H1 (cell line): ENCODE data around the gene ACKR2. TPM values are rescaled to one million over a fixed set of nuclear protein-coding genes. Genes with fewer than 3 reads are reported as not detected.

ENCODE experiments used
- CTCF ChIA-PET: fragments of 300-600 bp; sonication (Branson Sonifier 250); formaldehyde crosslinking; loops from one replicate; lab custom pipeline; 2021; ENCODE audit not compliant: partially characterized antibody; lab: Charles Lee
- POLR2A ChIA-PET: fragments of 300-600 bp; sonication (Branson Sonifier 250); formaldehyde crosslinking; loops from one replicate; lab custom pipeline; 2021; ENCODE audit warnings: inconsistent platforms; ENCODE audit not compliant: partially characterized antibody; lab: Charles Lee
- DNase-seq, 2 experiments: peaks; one replicate each; pipeline versions ENCODE4 v3.0.0 to v3.0.0-alpha.2; 2010 to 2022; ENCODE audit warnings: low spot score in 2 of 2, low read depth in 1 of 2, mixed read lengths in 1 of 2
- FAIRE-seq: peaks from 2 replicates; lab custom pipeline; 2011; peaks lifted over from hg19 to GRCh38; lab: Jason Lieb, UNC
- H2AFZ ChIP-seq: 2 replicates; pipeline ENCODE4 v1.8.1; 2012; ENCODE audit warnings: low read length, inconsistent platforms
- H2AK5ac ChIP-seq: 2 replicates; pipeline ENCODE4 v1.6.1; 2013; ENCODE audit warnings: low read depth, low read length
- H2BK120ac ChIP-seq: replicated peaks from 2 replicates; pipeline ENCODE3; 2013; ENCODE audit warnings: low read depth, low read length, inconsistent platforms
- H2BK12ac ChIP-seq: 2 replicates; pipeline ENCODE4 v1.6.1; 2013; ENCODE audit warnings: low read depth, low read length
- H2BK15ac ChIP-seq: 2 replicates; pipeline ENCODE4 v1.6.1; 2013; ENCODE audit warnings: low read length
- H2BK20ac ChIP-seq: 2 replicates; pipeline ENCODE4 v1.6.1; 2013; ENCODE audit warnings: low read length
- H2BK5ac ChIP-seq: 2 replicates; pipeline ENCODE4 v1.6.1; 2013; ENCODE audit warnings: low read depth, low read length
- H3K14ac ChIP-seq: 2 replicates; pipeline ENCODE4 v1.6.1; 2013; ENCODE audit warnings: inconsistent platforms; ENCODE audit not compliant: insufficient read length
- H3K18ac ChIP-seq: 2 replicates; pipeline ENCODE4 v1.6.1; 2013; ENCODE audit warnings: low read length; ENCODE audit errors: extremely low read depth
- H3K23ac ChIP-seq: 2 replicates; pipeline ENCODE4 v1.6.1; 2013; ENCODE audit warnings: inconsistent platforms; ENCODE audit not compliant: insufficient read length
- H3K23me2 ChIP-seq: 2 replicates; pipeline ENCODE4 v1.6.1; 2013; ENCODE audit warnings: low read depth, low read length
- H3K27ac ChIP-seq: 2 replicates; pipeline ENCODE4 v1.6.1; 2011; ENCODE audit warnings: low read depth, low read length, inconsistent platforms
- H3K27me3 ChIP-seq, 4 experiments: replicated peaks in 1 of 4; 1 replicate in 1 of 4; 2 replicates in 3 of 4; pipeline versions ENCODE4 v1.6.1 to v1.8.1; 2011 to 2013; ENCODE audit warnings: low read length in 3 of 4, mild to moderate bottlenecking in 3 of 4, inconsistent platforms in 2 of 4, mixed read lengths in 2 of 4, moderate library complexity in 1 of 4; ENCODE audit not compliant: control insufficient read depth in 3 of 4, insufficient read depth in 3 of 4; ENCODE audit errors: extremely low read depth in 1 of 4
- H3K36me3 ChIP-seq, 4 experiments: 2 replicates each; pipeline versions ENCODE4 v1.6.1 to v1.8.1; 2011 to 2013; ENCODE audit warnings: mild to moderate bottlenecking in 4 of 4, low read length in 3 of 4, moderate library complexity in 2 of 4, control low read depth in 1 of 4, inconsistent platforms in 1 of 4; ENCODE audit not compliant: insufficient read depth in 4 of 4, control insufficient read depth in 2 of 4
- H3K4ac ChIP-seq: replicated peaks from 2 replicates; pipeline ENCODE3; 2013; ENCODE audit warnings: low read length, low read depth, mixed read lengths, inconsistent platforms; ENCODE audit not compliant: insufficient read length
- H3K4me1 ChIP-seq, 4 experiments: replicated peaks in 1 of 4; 1 replicate in 1 of 4; 2 replicates in 3 of 4; pipeline versions ENCODE4 v1.6.1 to v1.8.1; 2011 to 2013; ENCODE audit warnings: low read length in 3 of 4, inconsistent platforms in 2 of 4, mixed read lengths in 1 of 4; ENCODE audit not compliant: insufficient read depth in 4 of 4, control insufficient read depth in 3 of 4
- H3K4me2 ChIP-seq, 2 experiments: 2 replicates each; pipeline versions ENCODE4 v1.6.1 to v1.8.1; 2011 to 2013; ENCODE audit warnings: low read depth in 2 of 2, low read length in 2 of 2, control low read depth in 1 of 2, inconsistent platforms in 1 of 2, mild to moderate bottlenecking in 1 of 2; ENCODE audit not compliant: insufficient read depth in 1 of 2
- H3K4me3 ChIP-seq, 4 experiments: fragments of 200-600, 300-600 bp in 1 of 4; sonication (generic), shearing (Covaris generic), sonication (Bioruptor Twin) in 1 of 4; 2 replicates each; pipeline versions ENCODE4 v1.5.1 to v1.8.1; 2011 to 2016; ENCODE audit warnings: low read length in 4 of 4, low read depth in 3 of 4, control low read depth in 2 of 4, inconsistent platforms in 2 of 4, mild to moderate bottlenecking in 2 of 4, mixed read lengths in 1 of 4, moderate library complexity in 1 of 4; ENCODE audit not compliant: insufficient read depth in 2 of 4; ENCODE audit errors: extremely low read depth in 1 of 4
- H3K56ac ChIP-seq: replicated peaks from 2 replicates; pipeline ENCODE3; 2013; ENCODE audit warnings: low read depth, mild to moderate bottlenecking, mixed read lengths, low read length, inconsistent platforms; ENCODE audit not compliant: insufficient read length
- H3K79me1 ChIP-seq: 2 replicates; pipeline ENCODE4 v1.6.1; 2013; ENCODE audit warnings: low read depth, low read length, control low read depth
- H3K79me2 ChIP-seq, 2 experiments: 2 replicates each; pipeline versions ENCODE4 v1.6.1 to v1.8.1; 2012 to 2013; ENCODE audit warnings: low read length in 2 of 2, mild to moderate bottlenecking in 2 of 2, inconsistent platforms in 1 of 2; ENCODE audit not compliant: insufficient read depth in 2 of 2, control insufficient read depth in 1 of 2
- H3K9ac ChIP-seq, 4 experiments: replicated peaks in 1 of 4; 1 replicate in 1 of 4; 2 replicates in 3 of 4; pipeline versions ENCODE4 v1.6.1 to v1.8.1; 2011 to 2013; ENCODE audit warnings: low read depth in 3 of 4, low read length in 3 of 4, control low read depth in 2 of 4, mild to moderate bottlenecking in 2 of 4, moderate library complexity in 2 of 4, inconsistent platforms in 1 of 4; ENCODE audit errors: extremely low read depth in 1 of 4
- H3K9me3 ChIP-seq, 2 experiments: 2 replicates each; pipeline versions ENCODE4 v1.6.1 to v1.8.1; 2012 to 2013; ENCODE audit warnings: mild to moderate bottlenecking in 2 of 2, moderate library complexity in 2 of 2, control low read depth in 1 of 2, inconsistent platforms in 1 of 2, low read depth in 1 of 2, low read length in 1 of 2, mixed read lengths in 1 of 2; ENCODE audit not compliant: insufficient read depth in 2 of 2
- H4K20me1 ChIP-seq, 2 experiments: replicated peaks in 1 of 2; 2 replicates each; pipeline versions ENCODE3 to v1.8.1; 2011 to 2013; ENCODE audit warnings: inconsistent platforms in 2 of 2, low read length in 2 of 2, mild to moderate bottlenecking in 1 of 2; ENCODE audit not compliant: insufficient read depth in 2 of 2, control insufficient read depth in 1 of 2
- H4K5ac ChIP-seq: 2 replicates; pipeline ENCODE4 v1.6.1; 2013; ENCODE audit warnings: low read length, low read depth, mixed read lengths, inconsistent platforms; ENCODE audit not compliant: insufficient read length
- H4K8ac ChIP-seq: 2 replicates; pipeline ENCODE4 v1.8.0; 2013; ENCODE audit warnings: mild to moderate bottlenecking, moderate library complexity, low read length, inconsistent platforms; ENCODE audit not compliant: insufficient read depth; ENCODE audit errors: extremely low read depth
- H4K91ac ChIP-seq: replicated peaks from 2 replicates; pipeline ENCODE3; 2013; ENCODE audit warnings: low read length, mixed read lengths, inconsistent platforms; ENCODE audit not compliant: insufficient read length
- ATF3 ChIP-seq: IDR thresholded peaks from 2 replicates; pipeline ENCODE4 v1.6.1; 2011; ENCODE audit warnings: low read depth, mild to moderate bottlenecking, low read length; ENCODE audit not compliant: insufficient read depth
- RAD21 ChIP-seq, 2 experiments: IDR thresholded peaks in 1 of 2; conservative IDR thresholded peaks in 1 of 2; 2 replicates each; pipeline ENCODE4 v1.6.1; 2011; ENCODE audit warnings: low read depth in 2 of 2, low read length in 2 of 2, improper control_type of control experiment in 1 of 2, inconsistent platforms in 1 of 2, mild to moderate bottlenecking in 1 of 2, moderate library complexity in 1 of 2
- SP4 ChIP-seq: IDR thresholded peaks from 2 replicates; pipeline ENCODE4 v1.6.1; 2012; ENCODE audit warnings: low read length, inconsistent platforms
- WGBS, 2 experiments: shearing (Covaris generic) in 1 of 2; methylation state at CpG; one replicate each; pipeline versions ENCODE4 v1.1.6 to v1.1.7; 2013 to 2015; ENCODE audit warnings: low lambda C conversion rate in 2 of 2, mixed read lengths in 2 of 2, inconsistent platforms in 1 of 2, low coverage in 1 of 2, missing lambda C conversion rate in 1 of 2; ENCODE audit not compliant: insufficient replicate concordance in 2 of 2, insufficient coverage in 1 of 2, insufficient read length in 1 of 2; ENCODE audit errors: extremely low coverage in 1 of 2, missing lambda C conversion rate in 1 of 2; 5-methylcytosine and 5-hydroxymethylcytosine counted together
- polyA plus RNA-seq, 7 experiments: library from polyadenylated mRNA; depleted of rRNA in 3 of 7; stranded (reverse) in 5 of 7; unstranded in 2 of 7; fragments of >200 nt in 5 of 7; fragments of 200-250 nt in 2 of 7; gene quantifications; 1 replicate in 5 of 7; 2 replicates in 1 of 7; 4 replicates in 1 of 7; pipeline versions ENCODE4 v1.2.1 to v1.2.3, GENCODE V29; 2011 to 2013; ENCODE audit warnings: missing spikeins in 2 of 7, mixed read lengths in 2 of 7
- total RNA-seq: library from RNA; stranded (reverse); fragmentation: NEBNext Ultra II Directional; extraction: Animal tissue kit (Norgen Biotek cat#: 25700); gene quantifications from 2 replicates; pipeline ENCODE4 v1.2.1, GENCODE V29; 2021

Gene ACKR2
- total and polyA plus RNA-seq, 2 of the 8 experiments (the other 6 are each of a cell fraction or from before 2014, with no cell fraction given): 0.09 to 0.12 TPM

GRCh38 chr3:42780398-42780797 is 28.8 kb upstream of the ACKR2 start:
- Histone ChIP-seq H3K9ac (no peak overlapping the region), H3K56ac (no peak overlapping the region), H2BK15ac (no peak overlapping the region), H4K5ac (no peak overlapping the region), H3K4me3 (no peak overlapping the region), H3K14ac (no peak overlapping the region), H3K9me3 (no peaks in the 10 kb centered on the region), H3K4me2 (no peak overlapping the region), H4K91ac (no peak overlapping the region), H3K27ac (no peak overlapping the region), H2BK5ac (no peak overlapping the region), H4K8ac (no peak overlapping the region), H3K27me3 (no peaks in the 10 kb centered on the region), H4K20me1 (peaks cover 0 to 3% of the 10 kb centered on the region in 2 experiments), H2AFZ (no peak overlapping the region), H2AK5ac (no peak overlapping the region), H3K4me1 (peaks cover 0 to 3% (median 0%) of the 10 kb centered on the region in 4 experiments; a peak in 2 of 7 replicates), H3K23ac (no peak overlapping the region), H3K79me1 (no peaks in the 10 kb centered on the region), H3K79me2 (no peaks in the 10 kb centered on the region), H3K36me3 (peaks cover 0 to 9% (median 4%) of the 10 kb centered on the region in 4 experiments; a peak in 4 of 8 replicates), H2BK12ac (no peak overlapping the region), H3K4ac (no peak overlapping the region), H3K18ac (no peak overlapping the region), H2BK20ac (no peak overlapping the region), H3K23me2 (no peaks in the 10 kb centered on the region), H2BK120ac (no peak overlapping the region)
- no peak for DNase-seq
- 80% methylated on average over 3 of the region's 3 CpGs; no CpG with 5 or more reads in 1 of the 2 experiments for WGBS, 2 experiments
- POLR2A ChIA-PET: interaction anchor here (1.3 kb wide), 1 partner anchor 23 kb away, joined by 6 read pairs; no protein-coding TSS in a partner anchor
- FAIRE-seq: no peak
- CTCF ChIA-PET: interaction anchor here (0.5 to 3.7 kb wide), 28 partner anchors 10 to 244 kb away, joined by 3 to 28 read pairs (median 5); partner anchors contain the start of gene ACKR2
- TF ChIP-seq SP4: no peak
- TF ChIP-seq ATF3: no peak
- TF ChIP-seq RAD21 (IDR thresholded peaks at IDR 0.05 in 1 of 2, conservative IDR thresholded peaks at IDR 0.05 in 1 of 2; ENCODE audit: low read depth in 2 of 2, low read length in 2 of 2): no peak
